H9 (cell line): ENCODE measurements around the gene MRTFB. TPM values are rescaled to one million over a fixed set of nuclear protein-coding genes. Genes with fewer than 3 reads are reported as not detected.

ENCODE experiments used
- DNase-seq: peaks from one replicate; pipeline ENCODE4 v3.0.0-alpha.2; 2017
- H2AFZ ChIP-seq: one replicate; pipeline ENCODE4 v1.6.1; 2013; ENCODE audit warnings: mild to moderate bottlenecking, low read length, control low read depth, moderate library complexity
- H2AK5ac ChIP-seq: 2 replicates; pipeline ENCODE4 v1.6.1; 2013; ENCODE audit warnings: low read length, control low read depth, mixed read lengths; ENCODE audit not compliant: insufficient read length
- H2BK120ac ChIP-seq: one replicate; pipeline ENCODE4 v1.6.1; 2013; ENCODE audit warnings: low read depth, mild to moderate bottlenecking, low read length, control low read depth, inconsistent platforms; ENCODE audit not compliant: poor library complexity, severe bottlenecking
- H2BK12ac ChIP-seq: 2 replicates; pipeline ENCODE4 v1.6.1; 2013; ENCODE audit warnings: low read length, control low read depth, mixed read lengths, low read depth; ENCODE audit not compliant: insufficient read length
- H2BK15ac ChIP-seq: 2 replicates; pipeline ENCODE4 v1.6.1; 2013; ENCODE audit warnings: low read depth, low read length, control low read depth
- H2BK20ac ChIP-seq: one replicate; pipeline ENCODE4 v1.6.1; 2013; ENCODE audit warnings: low read depth, mild to moderate bottlenecking, low read length, control low read depth, inconsistent platforms; ENCODE audit not compliant: poor library complexity, severe bottlenecking
- H2BK5ac ChIP-seq: 2 replicates; pipeline ENCODE4 v1.6.1; 2013; ENCODE audit warnings: low read length, control low read depth, mixed read lengths; ENCODE audit not compliant: insufficient read length
- H3K14ac ChIP-seq: 2 replicates; pipeline ENCODE4 v1.6.1; 2013; ENCODE audit warnings: low read length, control low read depth; ENCODE audit not compliant: insufficient read depth
- H3K18ac ChIP-seq: 2 replicates; pipeline ENCODE4 v1.6.1; 2013; ENCODE audit warnings: low read depth, mild to moderate bottlenecking, mixed read lengths, low read length, control low read depth; ENCODE audit not compliant: insufficient read length
- H3K23ac ChIP-seq: 2 replicates; pipeline ENCODE4 v1.6.1; 2013; ENCODE audit warnings: low read length, control low read depth, mixed read lengths, low read depth; ENCODE audit not compliant: insufficient read length
- H3K23me2 ChIP-seq: 2 replicates; pipeline ENCODE4 v1.6.1; 2013; ENCODE audit warnings: low read depth, mild to moderate bottlenecking, mixed read lengths, low read length, control low read depth; ENCODE audit not compliant: insufficient read length, poor library complexity, severe bottlenecking
- H3K27ac ChIP-seq: 2 replicates; pipeline ENCODE4 v1.5.1; 2013; ENCODE audit warnings: low read length, control low read depth, mixed read lengths, low read depth; ENCODE audit not compliant: insufficient read length
- H3K27me3 ChIP-seq: 2 replicates; pipeline ENCODE4 v1.6.1; 2013; ENCODE audit warnings: low read length, control low read depth, inconsistent platforms; ENCODE audit not compliant: insufficient read depth
- H3K4ac ChIP-seq: 2 replicates; pipeline ENCODE4 v1.6.1; 2013; ENCODE audit warnings: low read depth, mild to moderate bottlenecking, control low read depth, inconsistent platforms, low read length, moderate library complexity
- H3K4me1 ChIP-seq: 2 replicates; pipeline ENCODE4 v1.6.1; 2013; ENCODE audit warnings: low read length, control low read depth, inconsistent platforms; ENCODE audit not compliant: insufficient read depth
- H3K4me2 ChIP-seq: 2 replicates; pipeline ENCODE4 v1.6.1; 2013; ENCODE audit warnings: low read length, control low read depth, mixed read lengths; ENCODE audit not compliant: insufficient read length, insufficient read depth
- H3K56ac ChIP-seq: 2 replicates; pipeline ENCODE4 v1.6.1; 2013; ENCODE audit warnings: low read depth, mild to moderate bottlenecking, mixed read lengths, low read length, control low read depth; ENCODE audit not compliant: insufficient read length
- H3K79me1 ChIP-seq: 2 replicates; pipeline ENCODE4 v1.6.1; 2013; ENCODE audit warnings: low read depth, mild to moderate bottlenecking, moderate library complexity, low read length, control low read depth, inconsistent platforms; ENCODE audit not compliant: insufficient read depth, poor library complexity, severe bottlenecking
- H3K79me2 ChIP-seq: 2 replicates; pipeline ENCODE4 v1.6.1; 2013; ENCODE audit warnings: low read length, control low read depth, inconsistent platforms; ENCODE audit not compliant: insufficient read depth
- H3K9ac ChIP-seq: 2 replicates; pipeline ENCODE4 v1.6.1; 2013; ENCODE audit warnings: low read length, control low read depth, mixed read lengths; ENCODE audit not compliant: insufficient read length; ENCODE audit errors: extremely low read depth
- H3K9me3 ChIP-seq: one replicate; pipeline ENCODE4 v1.6.1; 2013; ENCODE audit warnings: low read depth, low read length, inconsistent platforms; ENCODE audit not compliant: control insufficient read depth
- H3T11ph ChIP-seq: one replicate; pipeline ENCODE4 v1.6.1; 2013; ENCODE audit warnings: mild to moderate bottlenecking, low read length, control low read depth, inconsistent platforms
- H4K20me1 ChIP-seq: one replicate; pipeline ENCODE4 v1.6.1; 2013; ENCODE audit not compliant: control insufficient read depth, insufficient read length, insufficient read depth
- H4K5ac ChIP-seq: 2 replicates; pipeline ENCODE4 v1.6.1; 2013; ENCODE audit warnings: low read depth, mild to moderate bottlenecking, mixed read lengths, low read length, control low read depth; ENCODE audit not compliant: insufficient read length
- H4K8ac ChIP-seq: replicated peaks from 2 replicates; pipeline ENCODE4 v1.6.1; 2013; ENCODE audit warnings: low read length, control low read depth, mixed read lengths, low read depth; ENCODE audit not compliant: insufficient read length
- H4K91ac ChIP-seq: 2 replicates; pipeline ENCODE4 v1.6.1; 2013; ENCODE audit warnings: low read depth, mild to moderate bottlenecking, moderate library complexity, mixed read lengths, low read length, control low read depth; ENCODE audit not compliant: insufficient read length
- H3K27ac Mint-ChIP-seq, 3 experiments: 2 replicates in 2 of 3; 3 replicates in 1 of 3; pipeline ENCODE4 v1.8.0; 2020 to 2021; ENCODE audit warnings: mixed read lengths in 3 of 3, mild to moderate bottlenecking in 1 of 3, moderate library complexity in 1 of 3
- H3K27me3 Mint-ChIP-seq: 2 replicates; pipeline ENCODE4 v1.8.0; 2021; ENCODE audit warnings: low read depth, mild to moderate bottlenecking, moderate library complexity, mixed read lengths
- H3K36me3 Mint-ChIP-seq, 3 experiments: 2 replicates in 2 of 3; 3 replicates in 1 of 3; pipeline ENCODE4 v1.8.0; 2020 to 2021; ENCODE audit warnings: low read depth in 3 of 3, mixed read lengths in 3 of 3; ENCODE audit not compliant: insufficient read depth in 1 of 3
- H3K4me1 Mint-ChIP-seq, 2 experiments: 2 replicates each; pipeline ENCODE4 v1.8.0; 2020; ENCODE audit warnings: mixed read lengths in 2 of 2
- H3K4me3 Mint-ChIP-seq, 2 experiments: 2 replicates in 1 of 2; 3 replicates in 1 of 2; pipeline ENCODE4 v1.8.0; 2020 to 2021; ENCODE audit warnings: mild to moderate bottlenecking in 2 of 2, mixed read lengths in 2 of 2, moderate library complexity in 1 of 2
- H3K9me3 Mint-ChIP-seq, 2 experiments: 2 replicates in 1 of 2; 3 replicates in 1 of 2; pipeline ENCODE4 v1.8.0; 2020; ENCODE audit warnings: mild to moderate bottlenecking in 2 of 2, mixed read lengths in 2 of 2, moderate library complexity in 1 of 2
- WGBS: extraction: QIAGEN DNeasy Blood & Tissue Kit; methylation state at CpG from one replicate; pipeline ENCODE4 v1.1.7; 2013; ENCODE audit warnings: missing lambda C conversion rate, low lambda C conversion rate, mixed read lengths; ENCODE audit not compliant: insufficient read length; ENCODE audit errors: extremely low coverage; 5-methylcytosine and 5-hydroxymethylcytosine counted together
- total RNA-seq: library from RNA; stranded (reverse); gene quantifications from 2 replicates; pipeline ENCODE4 v1.2.1, GENCODE V29; 2021
- TF ChIP-seq, protein P1 (sequence below): fragments of 200-600 bp; sonication (generic); conservative IDR thresholded peaks from 3 replicates; pipeline ENCODE4 v1.8.0; 2021; ENCODE audit warnings: antibody characterized with exemption, mild to moderate bottlenecking

MRTFB gene
- total RNA-seq, 1 experiment from 2014 or later, result 29.9 TPM

DNA sequence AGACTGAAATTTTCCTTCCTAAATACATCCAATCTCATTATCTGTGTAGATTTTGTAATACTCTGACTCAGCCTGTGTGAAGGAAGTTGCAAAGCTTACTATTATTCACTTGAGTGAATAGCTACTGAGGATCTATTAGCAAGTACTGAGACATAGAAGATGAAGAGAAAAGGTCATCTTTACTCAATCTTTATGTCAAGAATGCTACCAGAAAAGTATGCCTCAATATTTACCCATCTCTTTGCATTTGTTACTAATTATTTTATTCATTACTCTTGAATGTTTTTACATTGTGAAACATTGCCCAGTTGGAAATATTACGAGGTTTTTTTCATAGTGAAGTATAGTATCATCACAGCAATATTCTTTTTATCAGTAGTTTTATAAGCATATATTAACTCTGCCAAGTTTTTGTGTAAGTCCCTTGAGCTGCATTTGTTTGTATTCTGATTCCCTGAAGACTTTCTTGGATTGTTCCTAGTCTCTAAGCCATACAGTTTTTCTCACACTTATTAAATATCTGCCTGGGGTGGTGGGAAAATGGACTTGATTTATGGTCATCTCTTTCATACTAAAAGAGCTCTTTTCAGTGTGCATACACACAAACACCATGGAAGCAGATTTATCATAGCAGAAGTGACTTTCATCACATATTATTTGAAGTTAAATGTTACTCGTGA, 110.4 kb downstream of the MRTFB start:
- no peak for DNase-seq
- Histone ChIP-seq H3K79me2 (no peaks in the 10 kb centered on the region), H3K14ac (no peak overlapping the region), H3K9ac (no peak overlapping the region), H3K4me2 (no peak overlapping the region), H2BK12ac (no peak overlapping the region), H2BK120ac (no peak overlapping the region), H3K27ac (no peak overlapping the region), H3K18ac (no peak overlapping the region), H4K5ac (no peak overlapping the region), H3K79me1 (no peaks in the 10 kb centered on the region), H2AK5ac (no peak overlapping the region), H3K27me3 (no peaks in the 10 kb centered on the region), H4K20me1 (no peaks in the 10 kb centered on the region), H4K8ac (no peak overlapping the region), H3K23ac (no peak overlapping the region), H2BK20ac (no peak overlapping the region), H3K23me2 (no peaks in the 10 kb centered on the region), H3K56ac (no peak overlapping the region), H3T11ph (no peak overlapping the region), H3K4ac (no peak overlapping the region), H2BK15ac (no peak overlapping the region), H3K4me1 (peaks cover 6% of the 10 kb centered on the region), H4K91ac (no peak overlapping the region), H3K9me3 (no peaks in the 10 kb centered on the region), H2BK5ac (no peak overlapping the region), H2AFZ (no peak overlapping the region)
- no peaks in the 10 kb centered on the region for H3K27me3 Mint-ChIP-seq
- H3K4me3 Mint-ChIP-seq, result no peak overlapping the region
- WGBS, result no CpG with 5 or more reads among the region's 2 CpGs
- TF ChIP-seq, protein P1, sequence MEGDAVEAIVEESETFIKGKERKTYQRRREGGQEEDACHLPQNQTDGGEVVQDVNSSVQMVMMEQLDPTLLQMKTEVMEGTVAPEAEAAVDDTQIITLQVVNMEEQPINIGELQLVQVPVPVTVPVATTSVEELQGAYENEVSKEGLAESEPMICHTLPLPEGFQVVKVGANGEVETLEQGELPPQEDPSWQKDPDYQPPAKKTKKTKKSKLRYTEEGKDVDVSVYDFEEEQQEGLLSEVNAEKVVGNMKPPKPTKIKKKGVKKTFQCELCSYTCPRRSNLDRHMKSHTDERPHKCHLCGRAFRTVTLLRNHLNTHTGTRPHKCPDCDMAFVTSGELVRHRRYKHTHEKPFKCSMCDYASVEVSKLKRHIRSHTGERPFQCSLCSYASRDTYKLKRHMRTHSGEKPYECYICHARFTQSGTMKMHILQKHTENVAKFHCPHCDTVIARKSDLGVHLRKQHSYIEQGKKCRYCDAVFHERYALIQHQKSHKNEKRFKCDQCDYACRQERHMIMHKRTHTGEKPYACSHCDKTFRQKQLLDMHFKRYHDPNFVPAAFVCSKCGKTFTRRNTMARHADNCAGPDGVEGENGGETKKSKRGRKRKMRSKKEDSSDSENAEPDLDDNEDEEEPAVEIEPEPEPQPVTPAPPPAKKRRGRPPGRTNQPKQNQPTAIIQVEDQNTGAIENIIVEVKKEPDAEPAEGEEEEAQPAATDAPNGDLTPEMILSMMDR, result no peak
- H3K36me3 Mint-ChIP-seq, result no peaks in the 10 kb centered on the region
- no peaks in the 10 kb centered on the region for H3K9me3 Mint-ChIP-seq
- peaks cover 14% of the 10 kb centered on the region in 2 experiments for H3K4me1 Mint-ChIP-seq
- peak overlapping the region in 1 of 3 experiments; percentile 39; a peak in 1 of 7 replicates for H3K27ac Mint-ChIP-seq
